Stimulated activated CD4-positive, alpha-beta T cell treated with anti-CD3 and anti-CD28 coated beads, Interleukin-15, amount 100 ng/mL, for 1 hour (primary cell): ENCODE measurements around the gene AMER3.

Experiments used
- DNase-seq, 2 donors: peaks; one replicate each; pipeline ENCODE4 v3.0.0-alpha.2; 2020; ENCODE audit warnings: low read depth in 1 of 2, low spot score in 1 of 2

The AMER3 gene

DNA sequence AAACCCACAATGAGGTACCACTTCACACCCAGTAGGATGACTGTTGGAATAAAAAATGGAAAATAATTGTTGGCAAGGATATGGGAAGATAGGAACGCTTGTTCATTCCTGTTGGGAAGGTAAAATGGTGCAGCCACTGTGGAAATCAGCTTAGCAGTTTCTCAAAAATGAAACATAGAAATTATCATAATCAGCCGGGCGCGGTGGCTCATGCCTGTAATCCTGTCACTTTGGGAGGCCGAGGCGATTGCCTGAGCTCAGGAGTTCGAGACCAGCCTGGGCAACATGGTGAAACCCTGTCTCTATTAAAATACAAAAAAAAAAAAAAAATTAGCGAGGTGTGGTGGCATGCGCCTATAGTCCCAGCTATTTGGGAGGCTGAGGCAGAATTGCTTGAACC is 23.4 kb downstream of the AMER3 start:
- no peak for DNase-seq

DNA sequence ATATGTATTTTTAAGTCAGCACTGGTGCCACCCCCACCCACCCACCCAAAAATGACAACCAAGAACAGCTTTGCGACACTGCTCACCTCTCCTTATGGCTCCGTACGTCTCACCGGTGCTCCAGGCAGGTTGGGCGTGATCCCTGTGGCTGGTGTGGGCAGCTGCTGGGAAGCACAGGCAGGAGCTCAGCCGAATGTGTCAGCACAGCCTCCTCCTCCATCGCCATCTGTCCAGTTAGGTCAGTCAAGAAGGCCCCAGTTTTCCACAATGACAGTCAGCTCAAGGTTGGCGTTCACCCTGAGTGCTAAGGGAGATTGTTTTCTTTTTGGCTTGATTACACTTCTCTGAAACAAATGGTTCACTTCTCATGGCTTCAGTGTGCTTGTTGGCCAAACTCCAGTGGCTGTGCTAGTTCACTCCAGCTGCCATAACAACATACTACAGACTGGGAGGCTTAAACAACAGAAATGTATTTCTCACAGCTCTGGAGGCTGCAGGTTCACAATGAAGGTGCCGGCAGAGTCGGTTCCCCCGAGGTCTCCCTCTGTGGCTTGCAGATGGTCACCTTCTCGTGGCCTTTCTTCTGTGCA is 30.2 kb downstream of the AMER3 start:
- no peak for DNase-seq

DNA sequence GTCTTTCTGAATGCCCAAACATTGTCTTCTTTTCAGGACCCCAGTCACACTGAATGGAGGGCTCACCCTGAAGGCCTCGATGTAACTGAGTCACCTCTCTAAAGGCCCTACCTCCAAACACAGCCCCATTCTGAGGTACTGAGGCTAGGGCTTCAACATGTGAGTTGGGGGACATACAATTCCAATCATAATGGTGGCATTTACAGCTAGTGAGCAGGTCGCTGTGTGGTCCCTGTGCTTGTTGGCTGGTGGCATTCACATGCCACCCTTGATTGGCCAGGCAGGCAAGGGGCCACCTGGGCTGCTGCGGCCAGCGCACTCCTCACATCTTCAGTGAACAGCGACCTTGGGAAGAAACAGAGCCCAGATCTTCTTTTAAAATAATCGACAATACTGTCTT is 30.7 kb downstream of the AMER3 start:
- DNase-seq: no peak

DNA sequence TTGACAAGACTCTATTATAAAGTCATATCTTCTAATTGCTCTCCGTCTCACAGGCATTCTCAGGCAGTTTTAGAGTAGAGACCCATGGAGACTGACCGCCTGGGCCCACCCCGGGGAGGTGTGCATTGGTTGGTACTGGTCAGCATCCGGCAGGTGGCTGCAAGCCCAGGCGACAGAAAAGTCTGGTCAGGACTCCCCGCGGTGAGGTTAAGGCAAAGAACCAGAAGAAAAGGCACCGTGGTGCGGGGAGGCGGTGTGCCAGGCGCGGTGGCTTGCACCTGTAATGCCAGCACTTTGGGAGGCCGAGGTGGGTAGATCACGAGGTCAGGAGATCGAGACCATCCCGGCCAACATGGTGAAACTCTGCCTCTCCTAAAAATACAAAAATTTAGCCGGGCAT is 32.5 kb downstream of the AMER3 start:
- DNase-seq: no peak

DNA sequence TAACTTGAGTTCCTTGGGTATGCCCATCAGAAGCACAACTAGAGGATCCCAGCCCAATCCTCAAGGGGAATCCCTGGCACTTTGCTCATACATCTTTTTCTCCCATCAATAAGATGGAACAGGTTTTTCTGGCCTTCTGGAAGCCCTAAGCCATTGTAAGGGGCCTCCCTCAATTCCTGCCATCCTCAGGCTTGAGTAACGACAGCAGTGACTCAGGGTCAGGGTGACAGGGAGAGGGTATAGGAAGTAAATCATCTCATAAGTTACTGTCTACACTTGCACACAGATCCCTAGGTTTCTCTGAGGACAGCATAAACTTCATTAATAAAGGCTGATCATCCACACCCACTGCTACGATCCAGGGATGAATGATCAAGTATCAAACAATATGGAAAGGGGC is 35.0 kb downstream of the AMER3 start:
- DNase-seq: no peak

DNA sequence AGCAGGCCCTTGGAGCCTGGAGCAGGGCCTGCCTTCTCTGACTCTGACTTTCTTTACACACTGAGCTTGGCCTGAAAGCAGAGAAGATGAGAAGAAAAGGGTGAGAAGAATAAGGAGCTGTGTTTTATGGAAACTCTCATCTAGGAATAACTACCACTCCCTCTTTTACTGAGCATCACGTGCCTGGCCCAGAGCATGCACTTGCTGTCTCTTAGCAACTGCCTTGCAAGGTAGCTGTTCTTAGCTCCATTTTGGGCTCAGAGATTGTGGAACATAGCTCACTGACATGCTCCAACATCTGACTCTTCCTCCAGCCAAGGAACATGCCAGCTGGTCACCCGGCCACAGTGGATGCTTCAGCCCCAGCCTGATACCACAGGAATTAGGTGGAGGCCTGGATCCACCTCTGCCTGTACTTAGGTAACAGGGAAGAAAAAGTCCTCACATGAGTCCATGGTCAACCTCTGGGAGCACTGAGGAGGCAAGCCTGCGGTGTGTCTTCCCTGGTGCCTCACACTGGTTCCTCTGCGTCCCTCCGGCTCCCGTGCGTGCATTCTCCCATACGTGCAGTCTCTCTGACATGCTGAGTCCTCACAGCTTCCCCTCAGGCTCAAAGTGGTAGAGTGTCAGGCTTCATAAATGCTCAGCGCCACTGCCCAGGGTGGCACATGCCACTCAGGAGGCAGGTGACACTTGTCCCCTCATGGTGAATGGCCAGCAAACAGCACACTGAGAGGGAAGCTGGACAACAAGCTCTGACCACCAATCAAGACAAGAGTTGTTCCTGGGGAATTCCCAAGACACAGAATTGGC is 35.7 kb downstream of the AMER3 start:
- DNase-seq: no peak

DNA sequence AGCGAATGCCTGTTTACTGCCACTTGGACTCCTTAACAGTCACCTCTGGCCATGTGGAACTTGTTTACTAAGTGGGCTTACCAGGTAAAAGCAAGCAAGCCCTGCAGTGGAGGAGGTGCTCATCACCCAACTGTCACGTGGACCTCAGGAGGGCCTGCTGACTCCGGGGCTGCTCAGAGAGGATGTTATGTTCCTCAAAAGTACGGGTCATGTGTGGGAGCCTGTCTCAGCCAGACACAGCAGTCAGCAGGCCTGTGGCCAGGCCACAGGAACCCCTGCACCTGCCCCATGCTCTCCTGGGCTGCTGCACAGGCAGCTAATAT is 36.2 kb downstream of the AMER3 start:
- no peak for DNase-seq

DNA sequence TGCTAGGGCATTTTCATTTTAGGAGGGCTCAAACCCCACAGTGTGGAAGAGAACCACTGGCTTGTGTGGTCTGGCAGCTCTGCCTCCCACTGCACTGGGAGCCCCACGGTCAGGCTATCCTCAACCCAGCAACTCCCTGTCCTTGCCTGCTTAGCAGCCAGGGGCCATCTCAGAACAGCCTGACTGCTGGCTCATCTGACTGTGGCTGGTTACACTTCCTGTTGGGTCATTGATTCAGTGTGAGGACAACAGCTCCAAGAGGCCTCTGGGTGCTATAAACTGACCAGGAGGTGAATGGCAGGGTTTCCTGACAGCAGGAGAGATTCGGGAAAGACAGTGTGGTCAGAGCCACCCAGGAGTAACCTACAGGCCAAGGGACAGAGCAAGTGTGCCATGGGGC is 40.1 kb downstream of the AMER3 start:
- DNase-seq: no peak

DNA sequence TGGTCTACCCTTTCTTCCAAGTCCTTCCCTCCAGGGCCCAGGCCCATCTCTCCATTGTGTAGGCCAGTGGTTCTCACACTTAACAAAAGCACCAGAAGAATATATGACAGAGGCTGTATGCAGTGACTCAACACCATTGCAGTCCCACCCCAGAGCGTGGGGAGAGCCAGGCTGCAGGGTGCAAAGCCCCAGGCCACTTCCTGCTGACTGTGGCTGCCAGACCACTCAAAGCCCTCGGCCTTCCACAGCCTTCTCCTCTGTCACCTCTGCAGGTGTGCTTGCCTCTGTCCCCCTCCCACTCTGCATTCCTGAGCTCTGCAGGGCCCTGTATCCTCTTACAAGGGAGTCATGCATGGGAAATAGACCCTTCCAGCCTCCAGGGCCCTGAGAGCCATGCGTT is 41.0 kb downstream of the AMER3 start:
- no peak for DNase-seq

DNA sequence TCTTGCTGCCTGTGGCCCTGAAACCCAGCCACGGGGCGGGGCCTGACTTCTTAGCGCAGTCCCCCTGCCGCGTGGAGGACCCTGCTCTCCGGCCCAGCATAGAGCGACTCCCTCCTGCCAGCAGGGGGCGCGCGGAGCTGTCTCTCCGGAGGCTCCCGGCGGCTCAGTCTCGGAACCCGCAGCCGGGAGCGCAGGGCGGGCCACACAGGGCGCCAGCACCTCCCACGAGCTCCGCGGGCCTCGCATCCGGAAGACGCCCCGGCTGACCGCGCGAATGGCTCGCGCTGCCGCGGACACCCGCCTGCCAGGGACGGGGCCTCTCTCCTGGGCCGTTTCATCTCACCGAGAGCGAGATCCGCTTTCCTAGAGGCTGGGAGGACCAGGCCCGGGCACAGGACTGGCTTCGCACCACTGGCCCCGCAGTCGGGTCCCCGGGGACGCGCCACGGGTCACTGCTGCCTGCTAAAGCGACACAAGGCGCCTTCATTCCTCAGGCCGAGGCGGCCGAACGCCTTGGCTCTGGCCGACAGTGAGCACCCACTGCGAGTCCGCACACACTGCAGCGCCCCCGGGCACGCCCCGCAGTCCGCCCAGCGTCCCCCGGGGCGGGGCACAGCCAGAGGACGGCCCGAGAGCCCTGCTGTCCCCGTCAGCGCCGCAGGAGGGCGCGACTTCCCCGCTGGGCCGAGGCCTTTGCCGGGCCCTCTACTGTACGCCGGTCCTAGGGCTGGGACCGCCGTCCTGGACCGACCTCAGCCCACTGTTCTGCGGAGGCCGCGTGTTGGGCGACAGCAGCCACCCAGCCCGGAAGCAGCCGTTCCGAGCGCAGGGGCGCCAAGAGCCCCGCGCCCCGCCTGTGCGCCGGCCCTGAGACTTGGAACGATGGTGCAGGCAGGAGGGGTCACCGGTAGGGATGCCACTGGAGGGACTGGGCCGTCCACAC is 42.4 kb downstream of the AMER3 start:
- peak; percentile 83 to 91 for DNase-seq

DNA sequence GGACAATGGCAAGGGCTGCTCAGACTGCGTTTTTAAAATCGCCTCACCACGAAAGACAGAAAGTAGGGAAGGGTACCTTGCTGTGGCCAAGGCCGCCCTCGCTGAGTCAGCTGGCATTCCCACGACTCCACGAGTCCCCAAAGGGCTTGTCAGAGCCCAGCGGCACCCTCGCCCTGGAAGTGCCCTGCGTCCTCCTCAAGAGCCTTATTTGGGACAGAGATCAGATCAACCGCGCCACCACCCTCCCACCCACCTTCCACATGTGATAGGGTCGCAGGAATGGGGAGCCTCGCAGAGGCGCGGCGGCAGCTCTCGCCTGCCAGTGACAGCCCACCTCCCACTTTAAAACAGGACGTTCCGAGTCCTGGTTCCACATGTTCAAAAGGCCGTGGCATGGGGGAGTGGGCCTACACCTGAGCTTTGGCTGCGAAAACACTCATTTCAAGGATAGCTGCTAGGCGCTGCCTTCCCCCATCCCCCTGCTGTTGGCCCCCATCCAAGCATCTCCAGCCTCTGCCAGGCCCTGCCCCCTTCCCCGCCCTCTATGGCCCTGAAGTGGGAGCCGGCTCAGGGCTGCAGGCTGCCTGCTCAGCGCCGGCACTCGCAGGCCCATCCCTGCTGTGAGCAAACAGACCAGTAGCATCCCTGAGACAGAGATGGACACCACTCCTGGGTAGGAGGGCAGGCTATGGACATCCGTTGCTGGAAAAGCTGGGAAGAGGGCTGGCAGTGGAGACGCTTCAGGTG is 43.3 kb downstream of the AMER3 start:
- DNase-seq: no peak

DNA sequence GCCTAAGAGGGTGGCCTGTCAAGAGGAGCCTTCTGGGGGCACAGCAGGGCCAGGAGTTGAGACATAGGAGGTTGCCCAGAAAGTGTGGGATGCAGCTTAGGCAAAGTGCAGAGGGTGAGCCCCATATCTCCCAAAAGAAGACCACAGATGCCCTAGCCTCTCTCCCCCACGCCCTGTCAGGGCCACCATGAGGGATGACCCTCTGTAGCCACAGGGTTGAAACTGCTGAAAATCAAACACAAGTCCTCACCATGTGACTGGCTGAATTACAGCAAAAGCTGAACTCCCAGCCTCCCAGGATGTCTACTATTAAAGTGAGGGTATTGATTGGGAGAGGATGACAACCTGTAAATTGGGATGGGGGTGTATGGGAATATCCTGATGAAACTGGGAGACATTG is 44.0 kb downstream of the AMER3 start:
- DNase-seq: no peak

DNA sequence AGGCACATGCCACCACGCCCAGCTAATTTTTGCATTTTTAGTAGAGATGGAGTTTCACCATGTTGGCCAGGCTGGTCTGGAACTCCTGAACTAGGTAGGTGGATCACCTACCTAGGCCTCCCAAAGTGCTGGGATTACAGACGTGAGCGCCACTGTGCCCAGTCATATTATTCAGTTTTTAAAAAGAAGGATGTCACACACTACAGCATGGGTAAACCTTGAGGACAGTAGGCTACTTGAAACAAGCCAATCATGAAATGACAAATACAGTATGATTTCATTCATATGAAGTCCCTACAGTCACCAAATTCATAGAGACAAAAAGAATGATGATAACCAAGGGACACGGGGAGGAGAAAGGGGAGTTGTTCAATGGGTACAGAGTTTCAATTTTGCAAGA is 50.3 kb downstream of the AMER3 start:
- no peak for DNase-seq

DNA sequence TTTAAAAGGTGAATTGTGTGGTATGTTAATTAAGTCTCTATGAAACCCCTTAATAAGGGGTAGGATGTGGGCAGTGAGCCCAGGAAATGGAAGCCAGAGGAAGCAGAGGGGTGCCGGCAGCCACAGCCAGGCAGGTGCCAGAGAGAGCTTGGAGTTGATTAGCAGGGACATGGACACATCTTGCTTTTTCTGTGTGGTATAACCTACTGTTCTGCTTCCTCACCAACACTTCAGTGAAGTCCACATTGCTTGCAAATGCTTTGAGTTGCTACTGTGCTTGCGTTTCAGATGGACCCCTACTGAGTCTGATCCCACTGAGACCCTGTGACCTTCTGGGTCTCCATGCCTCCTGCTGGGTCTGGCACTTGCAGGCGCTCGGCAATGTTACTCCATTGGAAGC is 51.0 kb downstream of the AMER3 start:
- no peak for DNase-seq

DNA sequence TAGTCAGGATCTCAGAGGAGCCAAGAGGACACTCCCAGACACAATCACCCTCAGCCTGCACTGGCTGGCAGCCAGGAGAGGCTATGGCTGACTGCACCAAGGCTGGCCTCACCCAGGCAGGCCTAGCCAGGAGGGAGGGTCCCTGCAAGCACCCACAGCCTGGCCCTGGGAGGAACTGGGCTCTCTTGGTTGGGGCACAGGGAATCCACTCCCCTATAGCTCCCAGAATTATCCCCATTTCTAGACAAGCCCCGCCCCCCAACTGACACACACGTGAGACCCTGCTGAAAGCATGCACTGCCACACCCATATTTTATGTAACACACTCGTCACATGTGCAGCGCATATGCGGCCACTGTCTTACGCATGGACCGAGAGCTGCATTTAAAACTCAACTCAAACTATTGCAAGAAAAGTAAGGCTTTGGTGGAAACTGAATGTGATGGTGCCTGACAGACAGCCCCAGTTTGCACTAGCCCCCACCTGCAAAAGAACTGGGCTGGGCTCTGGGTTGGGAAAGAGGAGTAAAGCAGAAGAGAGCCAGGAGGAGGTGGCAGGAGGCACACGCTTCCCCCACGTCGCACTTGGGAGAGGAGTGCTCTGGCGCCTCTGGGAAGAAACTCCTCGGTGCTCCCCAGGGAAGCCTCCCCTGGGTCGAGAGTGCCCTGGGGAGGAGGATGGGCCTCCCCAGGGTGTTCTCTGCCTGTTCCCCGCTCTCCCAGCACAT is 52.5 kb downstream of the AMER3 start:
- DNase-seq: no peak

DNA sequence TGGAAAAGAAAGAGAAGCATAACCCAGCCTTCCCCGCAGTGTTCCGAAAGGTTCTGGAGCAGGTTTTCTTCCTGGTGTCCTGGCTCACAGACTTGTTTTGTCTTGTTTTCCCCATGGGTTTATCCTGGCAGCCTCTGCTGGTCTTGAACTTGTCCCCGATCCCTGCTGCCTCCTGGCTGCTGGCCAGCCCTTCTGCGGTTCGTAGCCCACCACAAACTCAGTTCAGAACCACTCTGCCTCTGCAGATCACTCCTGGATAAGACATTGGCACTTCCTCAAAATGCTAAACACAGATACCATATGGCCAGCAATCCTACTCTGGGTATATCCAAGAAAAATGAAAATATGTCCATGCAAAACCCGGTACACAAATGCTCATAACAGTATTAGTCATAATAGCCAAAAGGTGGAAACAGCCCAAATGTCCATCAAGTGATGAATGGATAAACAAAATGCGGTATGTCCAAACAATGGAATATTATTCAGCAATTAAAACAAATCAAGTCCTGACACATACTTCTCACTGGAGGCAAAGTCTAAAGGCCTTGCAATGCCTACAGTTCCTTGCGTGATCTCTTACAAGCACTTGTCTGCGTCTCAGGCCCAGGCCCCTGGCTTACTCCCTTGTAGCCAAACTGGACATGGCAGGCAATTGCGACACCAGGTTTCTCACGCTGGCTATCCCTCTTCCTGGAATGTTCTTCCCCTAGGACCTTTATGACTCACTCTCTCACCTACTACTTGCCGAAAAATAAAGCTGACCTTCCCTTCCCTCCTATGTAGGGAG is 53.3 kb downstream of the AMER3 start:
- DNase-seq: no peak

DNA sequence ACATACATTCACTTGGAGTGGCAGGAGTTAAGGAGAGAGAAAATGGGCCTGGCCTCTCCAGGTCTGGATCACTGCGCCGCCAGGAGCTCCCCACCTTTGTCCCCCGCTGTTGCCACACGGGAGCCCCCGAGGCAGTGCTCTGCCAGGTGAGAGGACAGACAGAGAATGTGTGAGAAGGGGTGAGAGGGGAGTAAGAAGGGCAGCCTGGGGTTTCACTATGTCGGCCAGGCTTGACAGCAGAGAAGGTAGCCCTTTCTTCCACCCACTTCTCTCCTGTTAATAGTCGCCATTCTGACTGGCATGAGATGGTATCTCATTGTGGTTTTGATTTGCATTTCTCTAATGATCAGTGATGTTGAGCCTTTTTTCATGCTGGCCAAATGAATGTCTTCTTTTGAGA is 55.1 kb downstream of the AMER3 start:
- no peak for DNase-seq

DNA sequence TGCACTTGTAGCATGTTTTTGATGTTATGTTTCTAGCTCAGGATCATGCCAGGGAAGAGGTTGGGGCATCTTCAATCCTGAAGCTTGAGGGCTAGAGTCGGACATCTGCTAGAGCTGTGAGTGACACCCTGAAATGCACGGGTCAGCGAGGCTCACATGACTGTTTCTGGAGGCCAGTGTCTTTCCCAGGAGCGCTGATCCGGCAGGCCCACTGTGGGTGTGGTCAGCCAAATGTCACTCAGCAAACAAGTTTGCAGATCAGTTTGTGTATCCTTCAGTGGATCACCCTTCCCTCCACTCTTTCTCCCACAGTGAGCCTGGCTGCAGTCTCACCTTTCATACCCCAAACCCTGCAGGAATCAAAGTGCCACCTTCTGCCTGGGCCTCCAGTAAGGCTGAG is 58.4 kb downstream of the AMER3 start:
- DNase-seq: no peak

DNA sequence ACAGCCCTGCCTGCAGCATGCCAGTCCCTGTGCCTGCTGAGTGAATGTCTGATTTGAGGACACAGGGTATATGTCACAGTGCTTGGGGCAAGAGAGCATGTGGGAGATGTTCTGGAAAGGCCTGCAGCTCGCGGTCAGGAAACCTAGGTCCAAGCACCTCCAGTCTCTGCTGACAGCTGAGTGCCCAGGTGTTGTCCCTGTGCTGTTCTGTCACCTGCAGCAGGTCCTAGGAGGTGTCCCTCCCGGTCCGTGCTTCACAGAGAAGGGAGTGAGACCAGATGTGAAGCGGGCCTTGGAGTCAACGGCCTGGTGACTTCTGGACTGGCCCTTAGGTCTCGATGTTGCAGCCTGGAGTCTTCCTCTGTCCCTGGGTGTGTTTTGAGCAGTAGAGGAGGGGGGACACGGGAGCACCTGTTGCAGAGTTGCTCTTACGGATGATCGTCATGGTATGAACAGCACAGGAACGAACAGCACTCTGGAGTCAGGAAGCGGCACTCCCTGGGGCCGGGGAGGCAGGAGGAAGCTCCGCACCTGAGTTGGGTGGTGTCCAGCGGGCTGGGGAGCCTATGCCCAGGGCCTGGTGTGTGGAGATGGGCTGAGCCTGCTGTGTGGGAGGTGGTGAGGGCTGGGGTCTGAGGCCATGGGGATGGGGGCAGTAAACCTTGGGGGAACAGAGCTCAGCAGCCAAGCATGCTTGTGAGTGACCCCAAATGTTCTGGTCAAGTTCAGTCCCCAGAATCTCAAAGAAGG is 59.8 kb downstream of the AMER3 start:
- DNase-seq: no peak
